ENCODE measurements around the gene PPARGC1A.

Gene PPARGC1A

GRCh38 chr4:23884261-23884660 is 5.6 kb downstream of the PPARGC1A start:
- TF ChIP-seq, protein P1, sequence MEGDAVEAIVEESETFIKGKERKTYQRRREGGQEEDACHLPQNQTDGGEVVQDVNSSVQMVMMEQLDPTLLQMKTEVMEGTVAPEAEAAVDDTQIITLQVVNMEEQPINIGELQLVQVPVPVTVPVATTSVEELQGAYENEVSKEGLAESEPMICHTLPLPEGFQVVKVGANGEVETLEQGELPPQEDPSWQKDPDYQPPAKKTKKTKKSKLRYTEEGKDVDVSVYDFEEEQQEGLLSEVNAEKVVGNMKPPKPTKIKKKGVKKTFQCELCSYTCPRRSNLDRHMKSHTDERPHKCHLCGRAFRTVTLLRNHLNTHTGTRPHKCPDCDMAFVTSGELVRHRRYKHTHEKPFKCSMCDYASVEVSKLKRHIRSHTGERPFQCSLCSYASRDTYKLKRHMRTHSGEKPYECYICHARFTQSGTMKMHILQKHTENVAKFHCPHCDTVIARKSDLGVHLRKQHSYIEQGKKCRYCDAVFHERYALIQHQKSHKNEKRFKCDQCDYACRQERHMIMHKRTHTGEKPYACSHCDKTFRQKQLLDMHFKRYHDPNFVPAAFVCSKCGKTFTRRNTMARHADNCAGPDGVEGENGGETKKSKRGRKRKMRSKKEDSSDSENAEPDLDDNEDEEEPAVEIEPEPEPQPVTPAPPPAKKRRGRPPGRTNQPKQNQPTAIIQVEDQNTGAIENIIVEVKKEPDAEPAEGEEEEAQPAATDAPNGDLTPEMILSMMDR (conservative IDR thresholded peaks at IDR 0.05; ENCODE audit: low read depth, low read length) = no peak
- DNase-seq (ENCODE audit: low read depth) = no peak
- peak overlapping the region; percentile 31 for H3K4me3 ChIP-seq (ENCODE audit: low read length)

DNA sequence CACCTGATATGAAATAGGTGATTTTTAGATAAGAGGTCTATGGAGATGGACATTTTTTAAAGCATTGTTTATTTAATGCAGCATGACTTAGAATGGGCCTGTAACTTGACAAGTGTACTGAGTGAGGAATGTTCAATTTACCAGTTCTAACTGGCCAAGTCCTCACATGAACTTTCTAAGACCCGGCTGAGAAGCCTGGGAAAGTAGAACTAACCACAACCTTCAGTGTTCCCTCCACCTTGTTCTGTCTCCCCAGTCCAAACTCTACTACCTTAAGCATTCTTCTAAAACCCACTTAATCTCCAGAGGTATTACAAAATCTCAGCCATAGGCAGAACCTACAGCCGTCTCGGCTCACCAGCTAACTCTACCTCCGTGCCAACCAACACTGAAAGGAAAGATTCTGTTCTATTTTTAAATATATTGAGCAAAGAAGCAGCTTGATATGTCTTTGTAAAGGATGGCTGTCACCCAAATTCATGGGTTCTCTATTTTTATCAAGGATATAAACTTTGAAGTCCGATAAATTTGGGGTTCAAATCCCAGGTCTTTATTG is 6.8 kb downstream of the PPARGC1A start:
- TF ChIP-seq, protein P1 (conservative IDR thresholded peaks at IDR 0.05; ENCODE audit: low read depth, low read length) = no peak
- H3K4me3 ChIP-seq (ENCODE audit: low read length) = peak overlapping the region; percentile 9
- DNase-seq (ENCODE audit: low read depth) = peak; percentile 97

GRCh38 chr4:23881674-23882337 is 8.0 kb downstream of the PPARGC1A start:
- DNase-seq (ENCODE audit: low read depth) = no peak
- no peak overlapping the region for H3K4me3 ChIP-seq (ENCODE audit: low read length)
- TF ChIP-seq, protein P1 (conservative IDR thresholded peaks at IDR 0.05; ENCODE audit: low read depth, low read length) = peak; percentile 43

- H3K4me3 ChIP-seq (ENCODE audit: low read length) = no peak overlapping the region
- DNase-seq (ENCODE audit: low read depth) = no peak
- TF ChIP-seq, protein P1 (conservative IDR thresholded peaks at IDR 0.05; ENCODE audit: low read depth, low read length) = no peak
Observed at GRCh38 chr4:23881052-23881501, 8.8 kb downstream of the PPARGC1A start.

- TF ChIP-seq, protein P1 (conservative IDR thresholded peaks at IDR 0.05; ENCODE audit: low read depth, low read length) = no peak
- DNase-seq (ENCODE audit: low read depth) = no peak
- no peak overlapping the region for H3K4me3 ChIP-seq (ENCODE audit: low read length)
Observed at GRCh38 chr4:23878912-23879732, 10.7 kb downstream of the PPARGC1A start.

DNA sequence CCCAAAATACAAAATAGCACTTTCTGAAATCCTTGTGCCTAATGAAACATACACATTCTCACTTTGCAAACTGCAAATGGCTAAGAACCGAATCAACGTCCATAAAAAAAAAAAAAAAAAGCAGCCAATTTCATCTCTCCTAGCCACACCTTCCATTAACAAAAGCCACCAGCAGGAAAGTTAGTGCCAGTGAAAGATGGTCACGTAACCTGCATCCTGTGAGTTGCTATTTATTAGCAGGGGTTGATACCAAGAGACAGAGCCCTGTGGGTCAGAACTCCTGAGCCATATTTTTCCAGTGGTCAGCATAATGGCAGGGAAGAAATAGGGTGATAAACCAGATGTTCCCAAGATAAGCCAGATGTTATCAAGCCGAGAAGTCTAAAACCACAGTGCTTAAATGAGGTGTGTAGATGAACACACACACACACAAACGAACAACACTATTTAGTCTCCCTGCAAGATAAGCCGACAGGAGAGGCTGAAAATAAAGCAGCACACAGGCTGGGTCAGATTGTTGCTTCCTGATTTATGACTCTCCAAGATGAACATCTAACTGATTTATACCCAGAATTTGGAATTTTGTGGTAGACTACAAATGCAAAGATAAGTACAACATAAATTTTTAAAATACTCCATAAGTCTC is 11.5 kb downstream of the PPARGC1A start:
- TF ChIP-seq, protein P1 (conservative IDR thresholded peaks at IDR 0.05; ENCODE audit: low read depth, low read length) = no peak
- DNase-seq (ENCODE audit: low read depth) = no peak
- H3K4me3 ChIP-seq (ENCODE audit: low read length) = no peak overlapping the region

All from retinal pigment epithelial cell (primary cell).